Measurements from ENCODE around the gene DENND4A. TPM values are rescaled to one million over a fixed set of nuclear protein-coding genes. Genes with fewer than 3 reads are reported as not detected.
A peak's percentile ranks its signal among the peaks of the same experiment; 100 is the strongest.

Gene DENND4A
- total RNA-seq, 1 experiment from 2014 or later, result 16.9 TPM

DNA sequence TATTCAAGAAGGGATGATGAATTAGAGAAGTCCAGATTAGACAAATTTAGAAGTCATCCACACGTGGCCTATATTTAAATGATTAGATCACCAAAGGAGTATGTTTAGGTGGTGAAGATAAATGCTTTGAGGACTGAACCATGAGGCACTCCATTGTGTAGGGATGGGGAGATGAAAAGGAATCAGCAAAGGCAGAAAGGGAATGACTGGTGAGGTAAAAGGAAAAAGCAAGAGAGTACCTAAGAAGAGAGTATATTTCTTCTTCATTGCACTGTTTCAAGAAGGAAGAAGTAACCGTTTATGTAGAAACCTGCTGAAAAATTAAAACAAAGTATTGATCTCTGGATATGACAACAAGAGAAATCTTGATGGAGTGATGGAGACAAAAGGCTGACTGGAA, 40.7 kb downstream of the DENND4A start:
- no peak for DNase-seq (ENCODE audit: unreplicated experiment)
- H3K27me3 Mint-ChIP-seq (ENCODE audit: insufficient read depth, unreplicated experiment), result no peaks in the 10 kb centered on the region
- ChIA-PET CTCF (no interaction called here), POLR2A (interaction anchor here (0.5 kb wide), 1 partner anchor 84 kb away, joined by 3 read pairs; no protein-coding TSS in a partner anchor)
- BruUV-seq (replicated peaks), result no TSS peak
- TF ChIP-seq, protein P1, sequence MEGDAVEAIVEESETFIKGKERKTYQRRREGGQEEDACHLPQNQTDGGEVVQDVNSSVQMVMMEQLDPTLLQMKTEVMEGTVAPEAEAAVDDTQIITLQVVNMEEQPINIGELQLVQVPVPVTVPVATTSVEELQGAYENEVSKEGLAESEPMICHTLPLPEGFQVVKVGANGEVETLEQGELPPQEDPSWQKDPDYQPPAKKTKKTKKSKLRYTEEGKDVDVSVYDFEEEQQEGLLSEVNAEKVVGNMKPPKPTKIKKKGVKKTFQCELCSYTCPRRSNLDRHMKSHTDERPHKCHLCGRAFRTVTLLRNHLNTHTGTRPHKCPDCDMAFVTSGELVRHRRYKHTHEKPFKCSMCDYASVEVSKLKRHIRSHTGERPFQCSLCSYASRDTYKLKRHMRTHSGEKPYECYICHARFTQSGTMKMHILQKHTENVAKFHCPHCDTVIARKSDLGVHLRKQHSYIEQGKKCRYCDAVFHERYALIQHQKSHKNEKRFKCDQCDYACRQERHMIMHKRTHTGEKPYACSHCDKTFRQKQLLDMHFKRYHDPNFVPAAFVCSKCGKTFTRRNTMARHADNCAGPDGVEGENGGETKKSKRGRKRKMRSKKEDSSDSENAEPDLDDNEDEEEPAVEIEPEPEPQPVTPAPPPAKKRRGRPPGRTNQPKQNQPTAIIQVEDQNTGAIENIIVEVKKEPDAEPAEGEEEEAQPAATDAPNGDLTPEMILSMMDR (IDR thresholded peaks at IDR 0.05; ENCODE audit: unreplicated experiment), result no peak
- H3K4me3 Mint-ChIP-seq (ENCODE audit: unreplicated experiment), result no peak overlapping the region
- peaks cover 31% of the 10 kb centered on the region for H3K36me3 Mint-ChIP-seq (ENCODE audit: insufficient read depth, unreplicated experiment)
- no peaks in the 10 kb centered on the region for H3K9me3 Mint-ChIP-seq (ENCODE audit: unreplicated experiment)
- H3K27ac Mint-ChIP-seq (ENCODE audit: low read depth, unreplicated experiment), result no peak overlapping the region
- intact Hi-C loops (cut with micrococcal nuclease), result no loop called here
- H3K4me1 Mint-ChIP-seq (ENCODE audit: insufficient read depth, unreplicated experiment), result no peaks in the 10 kb centered on the region

DNA sequence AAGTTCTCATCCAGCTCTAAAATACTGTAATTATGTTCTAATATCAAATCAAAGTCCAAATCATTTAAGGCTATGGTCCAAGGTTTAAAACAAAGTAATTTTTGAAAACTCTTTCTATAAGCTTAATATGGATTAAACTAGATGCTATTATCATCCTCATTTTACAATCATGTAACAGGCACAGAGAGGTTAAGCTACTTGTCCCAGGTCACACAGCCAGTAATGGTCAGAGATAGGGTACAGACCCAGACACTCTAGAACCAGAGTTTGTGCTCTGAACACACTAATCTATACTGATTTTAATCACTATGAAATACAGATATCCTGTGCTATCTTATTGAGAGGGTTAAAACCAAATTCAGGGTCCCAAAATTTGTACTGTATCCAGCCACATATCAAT, 44.8 kb downstream of the DENND4A start:
- peaks cover 19% of the 10 kb centered on the region for H3K36me3 Mint-ChIP-seq (ENCODE audit: insufficient read depth, unreplicated experiment)
- H3K27me3 Mint-ChIP-seq (ENCODE audit: insufficient read depth, unreplicated experiment), result no peaks in the 10 kb centered on the region
- no peaks in the 10 kb centered on the region for H3K9me3 Mint-ChIP-seq (ENCODE audit: unreplicated experiment)
- no peak overlapping the region for H3K4me3 Mint-ChIP-seq (ENCODE audit: unreplicated experiment)
- ChIA-PET CTCF (interaction anchor here (0.6 to 0.9 kb wide), 4 partner anchors 19 to 151 kb away, joined by 3 to 4 read pairs (median 4); no protein-coding TSS in a partner anchor), POLR2A (interaction anchor here (0.6 to 1.0 kb wide), 2 partner anchors 15 to 136 kb away, joined by 3 to 9 read pairs; no protein-coding TSS in a partner anchor)
- TF ChIP-seq, protein P1 (IDR thresholded peaks at IDR 0.05; ENCODE audit: unreplicated experiment), result no peak
- intact Hi-C loops (cut with micrococcal nuclease), result no loop called here
- H3K27ac Mint-ChIP-seq (ENCODE audit: low read depth, unreplicated experiment), result no peak overlapping the region
- no TSS peak for BruUV-seq (replicated peaks)
- no peak for DNase-seq (ENCODE audit: unreplicated experiment)
- H3K4me1 Mint-ChIP-seq (ENCODE audit: insufficient read depth, unreplicated experiment), result no peaks in the 10 kb centered on the region

GRCh38 chr15:65743637-65744252, 48.3 kb downstream of the DENND4A start:
- H3K27me3 Mint-ChIP-seq (ENCODE audit: insufficient read depth, unreplicated experiment), result no peaks in the 10 kb centered on the region
- intact Hi-C loops (cut with micrococcal nuclease), result no loop called here
- no peaks in the 10 kb centered on the region for H3K4me1 Mint-ChIP-seq (ENCODE audit: insufficient read depth, unreplicated experiment)
- H3K36me3 Mint-ChIP-seq (ENCODE audit: insufficient read depth, unreplicated experiment), result peaks cover 12% of the 10 kb centered on the region
- CTCF ChIA-PET, result interaction anchor here (0.6 kb wide), 2 partner anchors 54 to 192 kb away, joined by 3 to 4 read pairs; no protein-coding TSS in a partner anchor
- H3K27ac Mint-ChIP-seq (ENCODE audit: low read depth, unreplicated experiment), result no peak overlapping the region
- no peak for DNase-seq (ENCODE audit: unreplicated experiment)
- TF ChIP-seq, protein P1 (IDR thresholded peaks at IDR 0.05; ENCODE audit: unreplicated experiment), result no peak
- no TSS peak for BruUV-seq (replicated peaks)
- H3K9me3 Mint-ChIP-seq (ENCODE audit: unreplicated experiment), result no peaks in the 10 kb centered on the region
- H3K4me3 Mint-ChIP-seq (ENCODE audit: unreplicated experiment), result no peak overlapping the region
- POLR2A ChIA-PET, result no interaction called here

DNA sequence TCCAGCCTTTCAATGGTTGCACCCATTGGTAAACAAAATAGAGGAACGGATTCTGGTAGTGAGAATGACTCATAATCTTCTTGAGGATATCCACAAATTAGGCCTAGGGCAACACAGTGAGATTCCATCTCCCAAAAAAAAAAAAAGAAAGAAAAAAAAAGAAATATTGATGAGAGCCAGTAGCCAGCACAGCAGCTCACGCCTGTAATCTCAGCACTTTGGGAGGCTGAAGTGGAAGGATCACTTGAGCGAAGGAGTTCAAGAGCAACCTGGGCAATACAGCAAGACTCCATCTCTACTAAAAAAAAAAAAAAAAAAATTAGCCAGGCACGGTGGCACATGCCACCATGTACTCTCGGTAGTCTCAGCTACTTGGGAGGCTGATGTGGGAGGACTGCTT, 51.9 kb downstream of the DENND4A start:
- no peaks in the 10 kb centered on the region for H3K27me3 Mint-ChIP-seq (ENCODE audit: insufficient read depth, unreplicated experiment)
- no TSS peak for BruUV-seq (replicated peaks)
- POLR2A ChIA-PET, result interaction anchor here (0.6 kb wide), 1 partner anchor 51 kb away, joined by 3 read pairs; no protein-coding TSS in a partner anchor
- H3K4me1 Mint-ChIP-seq (ENCODE audit: insufficient read depth, unreplicated experiment), result no peaks in the 10 kb centered on the region
- no peak overlapping the region for H3K27ac Mint-ChIP-seq (ENCODE audit: low read depth, unreplicated experiment)
- CTCF ChIA-PET, result interaction anchor here (1.2 kb wide), 1 partner anchor 13 kb away, joined by 3 read pairs; no protein-coding TSS in a partner anchor
- peak; percentile 2 for DNase-seq (ENCODE audit: unreplicated experiment)
- no peaks in the 10 kb centered on the region for H3K9me3 Mint-ChIP-seq (ENCODE audit: unreplicated experiment)
- H3K4me3 Mint-ChIP-seq (ENCODE audit: unreplicated experiment), result no peak overlapping the region
- TF ChIP-seq, protein P1 (IDR thresholded peaks at IDR 0.05; ENCODE audit: unreplicated experiment), result no peak
- intact Hi-C loops (cut with micrococcal nuclease), result no loop called here
- H3K36me3 Mint-ChIP-seq (ENCODE audit: insufficient read depth, unreplicated experiment), result peaks cover 26% of the 10 kb centered on the region
